Progenitor cell of endocrine pancreas (in vitro differentiated cells): Measurements from ENCODE around the gene CDH1. TPM values are rescaled to one million over a fixed set of nuclear protein-coding genes. Genes with fewer than 3 reads are reported as not detected.

Experiments
- DNase-seq: peaks from one replicate; pipeline ENCODE4 v3.0.0; 2021; ENCODE audit warnings: low spot score; ENCODE audit not compliant: unreplicated experiment
- H3K27ac Mint-ChIP-seq: 2 replicates; pipeline ENCODE4 v1.8.0; 2021; ENCODE audit warnings: mild to moderate bottlenecking, moderate library complexity, mixed read lengths
- H3K27me3 Mint-ChIP-seq: 2 replicates; pipeline ENCODE4 v1.8.0; 2021; ENCODE audit warnings: mixed read lengths
- H3K36me3 Mint-ChIP-seq: 2 replicates; pipeline ENCODE4 v1.8.0; 2022; ENCODE audit warnings: mixed read lengths; ENCODE audit not compliant: insufficient read depth
- H3K4me1 Mint-ChIP-seq: 2 replicates; pipeline ENCODE4 v1.8.0; 2021; ENCODE audit warnings: low read depth, mixed read lengths
- H3K4me3 Mint-ChIP-seq: 2 replicates; pipeline ENCODE4 v1.8.0; 2021; ENCODE audit warnings: low read depth, mild to moderate bottlenecking, moderate library complexity, mixed read lengths
- H3K9me3 Mint-ChIP-seq: 2 replicates; pipeline ENCODE4 v1.8.0; 2021; ENCODE audit warnings: low read depth, mixed read lengths
- total RNA-seq: library from RNA; stranded (reverse); gene quantifications from 2 replicates; pipeline ENCODE4 v1.2.1, GENCODE V29; 2021
- TF ChIP-seq, protein P1 (sequence below): fragments of 200-600 bp; sonication (generic); IDR thresholded peaks from one replicate; pipeline ENCODE4 v1.5.0; 2021; ENCODE audit warnings: antibody characterized with exemption, mild to moderate bottlenecking; ENCODE audit not compliant: unreplicated experiment

The CDH1 gene
- total RNA-seq, 1 donor from 2014 or later: 586 TPM

DNA sequence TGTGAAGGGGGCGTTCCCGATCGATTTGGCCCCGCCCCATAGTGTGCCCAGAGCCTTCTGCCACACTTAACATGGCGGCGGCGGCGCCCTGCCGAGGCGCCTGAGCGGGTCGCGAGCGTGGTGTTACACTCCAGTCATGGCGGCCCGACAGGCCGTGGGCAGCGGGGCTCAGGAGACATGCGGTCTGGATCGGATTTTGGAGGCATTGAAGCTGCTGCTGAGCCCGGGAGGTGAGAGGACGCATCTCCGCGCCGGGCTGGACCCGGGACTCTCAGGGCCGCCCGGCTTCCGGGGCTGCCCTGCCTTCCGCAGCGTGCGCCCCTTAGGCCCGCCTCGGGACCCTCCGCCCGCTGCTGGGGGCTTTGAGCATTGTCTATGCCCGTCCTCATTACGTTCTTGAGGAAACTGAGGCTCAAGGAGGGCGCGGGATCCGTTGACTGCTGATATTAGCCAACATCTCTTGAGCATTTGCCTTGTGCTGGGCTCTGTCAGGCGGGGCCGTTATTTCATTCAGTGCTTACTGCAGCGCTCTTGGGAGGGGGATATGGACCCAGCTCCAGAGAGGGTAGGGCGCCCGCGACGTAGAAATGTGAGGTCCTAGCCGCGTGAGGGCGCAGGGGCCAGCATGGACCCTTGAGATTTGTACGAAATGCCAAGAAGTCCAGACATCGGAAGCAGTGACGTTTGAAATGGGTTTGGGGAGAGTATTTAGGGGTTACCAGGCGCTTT is 106.6 kb downstream of the CDH1 start, which contains the start of gene TANGO6:
TSS of gene TANGO6 (plus strand) at position 50 of the 729 bp plus-strand sequence. CDS start at position 137, 87 bp downstream.
- Mint-ChIP-seq H3K9me3 (no peaks in the 10 kb centered on the region), H3K4me3 (peak within 1 kb of the TSS; percentile 84), H3K4me1 (peaks cover 6% of the 10 kb centered on the region), H3K36me3 (no peaks in the 10 kb centered on the region), H3K27me3 (no peaks in the 10 kb centered on the region), H3K27ac (peak within 1 kb of the TSS; percentile 76)
- DNase-seq: peak; percentile 73
- TF ChIP-seq, protein P1, sequence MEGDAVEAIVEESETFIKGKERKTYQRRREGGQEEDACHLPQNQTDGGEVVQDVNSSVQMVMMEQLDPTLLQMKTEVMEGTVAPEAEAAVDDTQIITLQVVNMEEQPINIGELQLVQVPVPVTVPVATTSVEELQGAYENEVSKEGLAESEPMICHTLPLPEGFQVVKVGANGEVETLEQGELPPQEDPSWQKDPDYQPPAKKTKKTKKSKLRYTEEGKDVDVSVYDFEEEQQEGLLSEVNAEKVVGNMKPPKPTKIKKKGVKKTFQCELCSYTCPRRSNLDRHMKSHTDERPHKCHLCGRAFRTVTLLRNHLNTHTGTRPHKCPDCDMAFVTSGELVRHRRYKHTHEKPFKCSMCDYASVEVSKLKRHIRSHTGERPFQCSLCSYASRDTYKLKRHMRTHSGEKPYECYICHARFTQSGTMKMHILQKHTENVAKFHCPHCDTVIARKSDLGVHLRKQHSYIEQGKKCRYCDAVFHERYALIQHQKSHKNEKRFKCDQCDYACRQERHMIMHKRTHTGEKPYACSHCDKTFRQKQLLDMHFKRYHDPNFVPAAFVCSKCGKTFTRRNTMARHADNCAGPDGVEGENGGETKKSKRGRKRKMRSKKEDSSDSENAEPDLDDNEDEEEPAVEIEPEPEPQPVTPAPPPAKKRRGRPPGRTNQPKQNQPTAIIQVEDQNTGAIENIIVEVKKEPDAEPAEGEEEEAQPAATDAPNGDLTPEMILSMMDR: peak; percentile 60

DNA sequence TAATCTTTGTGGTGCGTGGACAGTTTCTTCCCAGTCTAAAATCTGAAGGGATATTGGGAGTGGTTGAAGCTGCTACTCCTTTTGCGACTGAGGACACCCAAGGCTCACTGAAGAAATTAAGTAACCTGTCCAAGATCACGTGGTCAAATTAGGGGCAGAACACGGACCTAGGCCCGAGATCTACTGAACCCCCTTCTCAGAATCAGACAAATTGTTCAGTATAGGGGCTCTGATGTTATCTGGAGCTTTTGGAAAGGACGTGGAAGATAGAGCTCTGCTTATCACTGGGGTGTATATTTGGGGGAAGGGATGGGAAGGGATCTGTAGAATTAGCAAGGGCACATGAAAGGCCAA is 107.1 kb downstream of the CDH1 start:
- H3K36me3 Mint-ChIP-seq: no peaks in the 10 kb centered on the region
- H3K27me3 Mint-ChIP-seq: no peaks in the 10 kb centered on the region
- peak overlapping the region; percentile 84 for H3K4me3 Mint-ChIP-seq
- TF ChIP-seq, protein P1: no peak
- H3K9me3 Mint-ChIP-seq: no peaks in the 10 kb centered on the region
- peaks cover 6% of the 10 kb centered on the region for H3K4me1 Mint-ChIP-seq
- peak overlapping the region; percentile 76 for H3K27ac Mint-ChIP-seq
- no peak for DNase-seq

DNA sequence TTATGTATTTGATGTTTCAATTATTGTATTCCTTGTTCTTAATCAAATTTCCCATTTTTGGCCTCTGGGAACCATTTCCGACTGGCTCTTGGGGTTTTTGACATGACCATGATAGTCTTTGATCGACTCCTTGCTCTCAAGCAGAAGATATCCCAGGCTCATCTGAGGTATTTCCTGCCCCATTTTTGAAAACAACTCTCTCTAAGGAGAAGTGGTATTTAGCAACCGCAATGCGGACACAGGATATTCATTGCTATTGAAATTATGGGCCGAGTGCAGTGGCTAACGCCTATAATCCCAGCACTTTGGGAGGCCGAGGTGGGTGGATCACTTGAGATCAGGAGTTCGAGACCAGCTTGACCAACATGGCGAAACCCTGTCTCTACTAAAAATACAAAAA is 111.7 kb downstream of the CDH1 start:
- H3K27me3 Mint-ChIP-seq: no peaks in the 10 kb centered on the region
- H3K27ac Mint-ChIP-seq: no peak overlapping the region
- no peak for DNase-seq
- H3K4me1 Mint-ChIP-seq: peaks cover 6% of the 10 kb centered on the region
- TF ChIP-seq, protein P1: no peak
- H3K36me3 Mint-ChIP-seq: no peaks in the 10 kb centered on the region
- no peak overlapping the region for H3K4me3 Mint-ChIP-seq
- no peaks in the 10 kb centered on the region for H3K9me3 Mint-ChIP-seq

DNA sequence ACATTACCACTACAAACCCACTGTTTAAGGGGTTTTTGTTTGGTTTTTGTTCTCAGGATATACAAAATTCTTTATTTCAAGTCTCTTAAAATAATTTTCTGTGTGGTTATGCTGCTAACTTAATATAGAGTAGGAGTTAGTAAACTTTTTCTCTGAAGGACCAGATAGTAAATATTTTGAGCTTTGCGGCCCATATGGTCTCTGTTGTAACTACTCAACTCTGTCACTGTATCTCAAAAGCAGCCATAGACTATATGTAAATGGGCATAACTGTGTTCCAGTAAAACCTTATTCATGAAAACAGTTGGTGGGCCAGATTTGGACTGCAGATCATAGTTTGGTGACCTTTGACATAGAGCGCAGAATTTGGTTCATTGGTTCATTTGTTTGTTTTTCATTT is 113.4 kb downstream of the CDH1 start:
- Mint-ChIP-seq H3K27ac (no peak overlapping the region), H3K27me3 (no peaks in the 10 kb centered on the region), H3K4me1 (no peaks in the 10 kb centered on the region), H3K4me3 (no peak overlapping the region), H3K36me3 (no peaks in the 10 kb centered on the region), H3K9me3 (no peaks in the 10 kb centered on the region)
- TF ChIP-seq, protein P1: no peak
- DNase-seq: no peak

DNA sequence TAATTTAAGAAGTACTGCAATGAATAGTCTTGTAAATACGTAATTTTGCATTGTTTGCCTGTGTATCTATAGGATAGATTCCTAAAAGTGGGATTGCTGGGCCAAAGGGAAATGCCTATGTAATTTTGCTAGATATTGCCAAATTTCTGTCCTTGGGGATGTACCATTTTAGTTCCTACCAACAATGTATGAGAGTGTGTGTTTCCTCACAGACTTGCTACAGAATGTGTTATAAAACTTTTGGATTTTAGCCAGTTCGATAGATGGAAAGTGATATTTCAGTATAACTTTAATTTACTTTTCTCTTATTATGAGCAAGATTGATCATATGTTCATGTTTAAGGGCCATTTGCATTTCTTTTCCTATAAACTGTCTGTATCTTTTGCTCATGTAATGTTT is 114.5 kb downstream of the CDH1 start:
- no peaks in the 10 kb centered on the region for H3K27me3 Mint-ChIP-seq
- H3K36me3 Mint-ChIP-seq: no peaks in the 10 kb centered on the region
- no peaks in the 10 kb centered on the region for H3K4me1 Mint-ChIP-seq
- H3K27ac Mint-ChIP-seq: no peak overlapping the region
- no peak overlapping the region for H3K4me3 Mint-ChIP-seq
- DNase-seq: no peak
- H3K9me3 Mint-ChIP-seq: no peaks in the 10 kb centered on the region
- TF ChIP-seq, protein P1: no peak
